Measurements from ENCODE around the gene LMLN. TPM values are rescaled to one million over a fixed set of nuclear protein-coding genes. Genes with fewer than 3 reads are reported as not detected.

Gene LMLN
- total and polyA plus RNA-seq, 4 donors = 2.4 to 17.2 (median 8.2) TPM

DNA sequence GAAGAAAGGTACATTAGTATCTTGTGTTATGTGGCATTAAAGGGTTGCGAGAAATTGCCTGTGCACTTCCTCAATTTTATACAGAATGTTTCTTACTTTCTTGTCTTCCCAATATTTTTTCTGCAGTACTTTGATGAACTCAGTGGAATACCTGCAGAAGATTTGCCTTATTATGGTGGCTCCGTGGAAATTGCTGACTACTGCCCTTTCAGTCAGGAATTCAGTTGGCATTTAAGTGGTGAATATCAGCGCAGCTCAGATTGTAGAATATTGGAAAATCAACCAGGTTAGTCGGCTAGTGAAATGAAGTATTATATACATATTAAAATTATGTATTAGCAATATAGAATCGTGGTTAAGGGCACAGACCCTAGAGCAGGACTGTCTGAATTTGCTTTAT is 61.3 kb downstream of the LMLN start:
- Histone ChIP-seq H3K9ac (ENCODE audit: insufficient read depth in 1 of 2, low read length in 2 of 2) (no peak overlapping the region), H3K4me1 (ENCODE audit: control insufficient read depth in 5 of 5, insufficient read depth in 5 of 5, low read length in 5 of 5) (no peaks in the 10 kb centered on the region), H3K9me3 (ENCODE audit: control insufficient read depth in 4 of 4, insufficient read depth in 3 of 4, low read length in 3 of 4) (no peaks in the 10 kb centered on the region), H3K27ac (ENCODE audit: low read depth in 1 of 2, low read length in 1 of 2) (no peak overlapping the region), H3K36me3 (ENCODE audit: control insufficient read depth in 4 of 4, insufficient read depth in 4 of 4, low read length in 4 of 4) (peaks cover 0 to 14% (median 2%) of the 10 kb centered on the region in 4 donors), H3K27me3 (ENCODE audit: control insufficient read depth in 3 of 3, insufficient read depth in 3 of 3, low read length in 2 of 3) (no peaks in the 10 kb centered on the region), H3K4me3 (no peak overlapping the region)
- ATAC-seq (ENCODE audit: insufficient read depth, low FRiP score) (no peak), DNase-seq (no peak)
- WGBS, 2 donors = 94 to 96% methylated on average over 5 of the region's 5 CpGs
- TF ChIP-seq, protein P1, sequence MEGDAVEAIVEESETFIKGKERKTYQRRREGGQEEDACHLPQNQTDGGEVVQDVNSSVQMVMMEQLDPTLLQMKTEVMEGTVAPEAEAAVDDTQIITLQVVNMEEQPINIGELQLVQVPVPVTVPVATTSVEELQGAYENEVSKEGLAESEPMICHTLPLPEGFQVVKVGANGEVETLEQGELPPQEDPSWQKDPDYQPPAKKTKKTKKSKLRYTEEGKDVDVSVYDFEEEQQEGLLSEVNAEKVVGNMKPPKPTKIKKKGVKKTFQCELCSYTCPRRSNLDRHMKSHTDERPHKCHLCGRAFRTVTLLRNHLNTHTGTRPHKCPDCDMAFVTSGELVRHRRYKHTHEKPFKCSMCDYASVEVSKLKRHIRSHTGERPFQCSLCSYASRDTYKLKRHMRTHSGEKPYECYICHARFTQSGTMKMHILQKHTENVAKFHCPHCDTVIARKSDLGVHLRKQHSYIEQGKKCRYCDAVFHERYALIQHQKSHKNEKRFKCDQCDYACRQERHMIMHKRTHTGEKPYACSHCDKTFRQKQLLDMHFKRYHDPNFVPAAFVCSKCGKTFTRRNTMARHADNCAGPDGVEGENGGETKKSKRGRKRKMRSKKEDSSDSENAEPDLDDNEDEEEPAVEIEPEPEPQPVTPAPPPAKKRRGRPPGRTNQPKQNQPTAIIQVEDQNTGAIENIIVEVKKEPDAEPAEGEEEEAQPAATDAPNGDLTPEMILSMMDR (IDR thresholded peaks at IDR 0.05; ENCODE audit: control extremely low read depth, extremely low read depth) = no peak

DNA sequence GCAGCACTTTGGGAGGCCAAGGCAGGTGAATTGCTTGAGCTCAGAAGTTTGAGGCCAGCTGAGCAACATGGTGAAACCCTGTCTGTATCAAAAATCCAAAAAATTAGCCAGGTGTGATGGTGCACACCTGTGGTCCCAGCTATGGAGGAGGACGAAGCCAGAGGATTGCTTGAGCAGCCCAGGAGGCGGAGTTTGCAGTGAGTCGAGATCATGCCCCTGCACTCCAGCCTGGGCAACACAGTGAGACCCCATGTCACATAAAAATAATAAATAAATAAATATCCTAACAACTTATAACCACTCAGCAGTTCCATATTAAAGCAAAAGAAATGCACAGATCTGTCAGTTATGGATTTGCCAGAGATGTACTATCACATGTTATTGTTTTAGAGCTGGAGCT is 62.6 kb downstream of the LMLN start:
- TF ChIP-seq, protein P1 (IDR thresholded peaks at IDR 0.05; ENCODE audit: control extremely low read depth, extremely low read depth) = no peak
- WGBS, 2 donors = 96 to 99% methylated on average over 3 of the region's 3 CpGs
- Histone ChIP-seq H3K9ac (ENCODE audit: insufficient read depth in 1 of 2, low read length in 2 of 2) (no peak overlapping the region), H3K27me3 (ENCODE audit: control insufficient read depth in 3 of 3, insufficient read depth in 3 of 3, low read length in 2 of 3) (no peaks in the 10 kb centered on the region), H3K36me3 (ENCODE audit: control insufficient read depth in 4 of 4, insufficient read depth in 4 of 4, low read length in 4 of 4) (peaks cover 0 to 14% (median 3%) of the 10 kb centered on the region in 4 donors), H3K27ac (ENCODE audit: low read depth in 1 of 2, low read length in 1 of 2) (no peak overlapping the region), H3K9me3 (ENCODE audit: control insufficient read depth in 4 of 4, insufficient read depth in 3 of 4, low read length in 3 of 4) (no peaks in the 10 kb centered on the region), H3K4me3 (no peak overlapping the region), H3K4me1 (ENCODE audit: control insufficient read depth in 5 of 5, insufficient read depth in 5 of 5, low read length in 5 of 5) (no peaks in the 10 kb centered on the region)
- DNase-seq (no peak), ATAC-seq (ENCODE audit: insufficient read depth, low FRiP score) (no peak)

DNA sequence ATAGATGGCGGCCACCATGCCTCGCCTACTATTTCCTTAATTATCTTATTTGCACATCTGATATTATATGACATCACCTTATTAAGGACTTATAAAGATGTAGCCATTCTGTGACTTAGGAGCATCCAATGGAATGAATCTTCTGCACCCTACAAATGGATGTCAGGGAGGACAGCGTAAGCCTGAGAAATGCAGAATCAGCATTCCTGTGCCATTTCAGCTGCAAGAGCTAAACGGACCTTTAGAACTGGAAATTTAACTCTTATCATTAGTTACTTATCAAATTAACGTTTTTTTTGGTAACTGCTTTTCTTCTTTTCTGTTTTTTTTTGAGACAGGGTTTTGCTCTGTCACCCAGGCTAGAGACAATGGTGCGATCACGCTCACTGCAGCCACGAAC is 65.6 kb downstream of the LMLN start:
- Histone ChIP-seq H3K4me3 (no peak overlapping the region), H3K27ac (ENCODE audit: low read depth in 1 of 2, low read length in 1 of 2) (no peak overlapping the region), H3K9ac (ENCODE audit: insufficient read depth in 1 of 2, low read length in 2 of 2) (no peak overlapping the region), H3K9me3 (ENCODE audit: control insufficient read depth in 4 of 4, insufficient read depth in 3 of 4, low read length in 3 of 4) (no peaks in the 10 kb centered on the region), H3K36me3 (ENCODE audit: control insufficient read depth in 4 of 4, insufficient read depth in 4 of 4, low read length in 4 of 4) (peaks cover 0 to 10% (median 3%) of the 10 kb centered on the region in 4 donors), H3K4me1 (ENCODE audit: control insufficient read depth in 5 of 5, insufficient read depth in 5 of 5, low read length in 5 of 5) (no peaks in the 10 kb centered on the region), H3K27me3 (ENCODE audit: control insufficient read depth in 3 of 3, insufficient read depth in 3 of 3, low read length in 2 of 3) (no peaks in the 10 kb centered on the region)
- ATAC-seq (ENCODE audit: insufficient read depth, low FRiP score) (no peak), DNase-seq (no peak)
- TF ChIP-seq, protein P1 (IDR thresholded peaks at IDR 0.05; ENCODE audit: control extremely low read depth, extremely low read depth) = no peak
- 91 to 95% methylated on average over 8 of the region's 8 CpGs for WGBS, 2 donors

DNA sequence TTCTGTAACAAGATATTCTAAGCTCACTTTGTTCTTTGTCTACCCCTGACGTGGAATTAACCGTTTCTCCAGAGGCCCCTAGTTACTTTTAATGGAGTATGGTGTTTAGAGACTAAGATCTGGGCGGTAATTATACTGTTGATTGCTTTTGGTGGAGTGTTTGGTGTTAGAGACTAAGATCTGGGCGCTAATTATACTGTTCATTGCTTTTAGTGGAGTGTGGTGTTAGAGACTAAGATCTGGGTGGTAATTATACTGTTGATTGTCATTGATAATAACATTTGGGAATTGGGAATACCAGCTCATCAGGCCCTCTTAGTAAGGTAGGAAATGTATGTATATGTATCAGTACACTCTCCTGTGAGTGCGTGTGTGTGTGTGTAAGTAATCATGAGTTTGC is 66.6 kb downstream of the LMLN start:
- H3K4me1 ChIP-seq (ENCODE audit: control insufficient read depth in 5 of 5, insufficient read depth in 5 of 5, low read length in 5 of 5) = no peaks in the 10 kb centered on the region
- WGBS, 2 donors = 92 to 95% methylated on average over 5 of the region's 5 CpGs
- peaks cover 0 to 6% (median 2%) of the 10 kb centered on the region in 4 donors for H3K36me3 ChIP-seq (ENCODE audit: control insufficient read depth in 4 of 4, insufficient read depth in 4 of 4, low read length in 4 of 4)
- no peak for DNase-seq
- no peak overlapping the region for H3K27ac ChIP-seq (ENCODE audit: low read depth in 1 of 2, low read length in 1 of 2)
- TF ChIP-seq, protein P1 (IDR thresholded peaks at IDR 0.05; ENCODE audit: control extremely low read depth, extremely low read depth) = no peak
- no peaks in the 10 kb centered on the region for H3K9me3 ChIP-seq (ENCODE audit: control insufficient read depth in 4 of 4, insufficient read depth in 3 of 4, low read length in 3 of 4)
- H3K4me3 ChIP-seq = no peak overlapping the region
- no peak for ATAC-seq (ENCODE audit: insufficient read depth, low FRiP score)
- no peak overlapping the region for H3K9ac ChIP-seq (ENCODE audit: insufficient read depth in 1 of 2, low read length in 2 of 2)
- no peaks in the 10 kb centered on the region for H3K27me3 ChIP-seq (ENCODE audit: control insufficient read depth in 3 of 3, insufficient read depth in 3 of 3, low read length in 2 of 3)

All from lung (tissue), 12 donors.